Measurements from ENCODE around the gene KNDC1.
A peak's percentile ranks its signal among the peaks of the same experiment; 100 is the strongest.
"Not testable (repeated sequence)": the region's sequence is repeated elsewhere in the genome, so short reads cannot be mapped to it uniquely, and the experiment has no call there.

Gene KNDC1

DNA sequence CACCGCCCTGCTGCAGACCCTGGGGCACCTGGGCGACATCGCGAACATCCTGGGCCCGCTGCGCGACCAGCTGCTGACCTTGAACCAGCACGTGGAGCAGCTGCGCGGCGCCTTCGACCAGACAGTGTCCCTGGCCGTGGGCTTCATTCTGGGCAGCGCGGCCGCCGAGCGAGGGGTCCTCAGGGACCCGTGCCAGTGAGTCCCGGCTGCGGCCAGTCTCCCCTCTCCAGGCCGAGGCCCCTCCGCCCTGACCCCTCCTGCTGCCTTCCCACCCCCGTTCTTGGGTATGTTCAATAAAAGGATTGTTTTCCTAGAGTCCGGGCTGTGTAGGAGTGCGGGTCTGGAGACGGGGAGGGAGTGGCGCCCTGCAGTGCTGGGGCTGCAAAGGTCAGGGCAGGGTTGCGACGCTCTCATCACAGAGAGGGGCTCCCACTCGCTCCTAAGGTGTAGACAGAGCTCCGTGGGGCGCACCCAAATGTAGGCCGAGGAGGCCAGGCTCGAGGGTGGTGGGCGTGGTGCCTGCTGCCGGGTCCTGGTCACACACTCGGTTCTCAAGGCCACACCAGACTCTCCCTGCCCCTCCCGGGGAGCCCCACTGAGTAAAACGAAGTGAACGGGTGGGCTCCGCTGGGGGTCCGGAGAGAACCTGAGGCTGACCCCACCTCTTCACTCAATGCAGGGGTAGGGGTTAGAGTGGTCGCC, 71.4 kb downstream of the KNDC1 start:
- no peak for ATAC-seq
- H3K4me3 Mint-ChIP-seq = peak overlapping the region; percentile 24
- DNase-seq (ENCODE audit: low spot score in 2 of 2) = no peak
- H3K4me1 Mint-ChIP-seq = peaks cover 13% of the 10 kb centered on the region
- no peaks in the 10 kb centered on the region for H3K36me3 Mint-ChIP-seq
- H3K27ac Mint-ChIP-seq = no peak overlapping the region
- H3K9me3 Mint-ChIP-seq = no peaks in the 10 kb centered on the region

DNA sequence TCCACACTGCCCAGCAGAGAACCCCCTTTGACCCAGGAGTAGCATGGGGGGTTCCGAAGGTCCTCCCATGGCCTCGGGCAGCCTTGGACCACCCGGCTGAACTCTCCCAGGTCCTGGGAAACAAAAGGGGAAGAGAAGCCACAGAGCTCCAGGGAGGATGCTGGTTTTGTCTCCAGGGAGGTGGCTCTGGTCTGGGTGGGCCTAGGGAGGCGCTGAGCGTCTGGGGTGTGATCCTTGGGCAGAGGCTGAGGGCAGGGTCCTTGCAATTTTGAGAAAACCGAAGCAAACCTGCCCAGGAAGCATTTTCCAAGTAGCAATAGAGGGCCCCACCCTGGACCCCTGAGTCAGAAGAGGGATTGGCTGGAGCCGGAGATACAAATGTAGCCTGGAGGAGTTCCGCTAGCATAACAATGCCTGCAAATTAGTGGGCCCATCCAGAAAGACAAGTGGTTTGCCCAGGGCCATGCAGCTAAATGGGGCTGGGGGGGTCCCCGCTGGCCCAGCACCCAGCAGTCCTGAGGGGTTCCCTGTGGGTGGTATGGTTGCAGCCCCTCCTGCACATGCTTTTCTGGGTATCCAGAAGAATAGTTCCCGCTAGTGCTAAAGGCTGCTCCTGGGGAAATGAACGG, 72.0 kb downstream of the KNDC1 start:
- Mint-ChIP-seq H3K4me1 (peaks cover 7% of the 10 kb centered on the region), H3K4me3 (peak overlapping the region; percentile 24), H3K36me3 (no peaks in the 10 kb centered on the region), H3K9me3 (no peaks in the 10 kb centered on the region), H3K27ac (no peak overlapping the region)
- ATAC-seq (no peak), DNase-seq (ENCODE audit: low spot score in 2 of 2) (no peak)

- DNase-seq (ENCODE audit: low spot score in 2 of 2); H3K27ac Mint-ChIP-seq; H3K36me3 Mint-ChIP-seq; ATAC-seq; H3K9me3 Mint-ChIP-seq; H3K4me1 Mint-ChIP-seq: not testable (repeated sequence)
- peak overlapping the region; percentile 68 for H3K4me3 Mint-ChIP-seq
Observed at GRCh38 chr10:133234796-133235195, 74.8 kb downstream of the KNDC1 start.

DNA sequence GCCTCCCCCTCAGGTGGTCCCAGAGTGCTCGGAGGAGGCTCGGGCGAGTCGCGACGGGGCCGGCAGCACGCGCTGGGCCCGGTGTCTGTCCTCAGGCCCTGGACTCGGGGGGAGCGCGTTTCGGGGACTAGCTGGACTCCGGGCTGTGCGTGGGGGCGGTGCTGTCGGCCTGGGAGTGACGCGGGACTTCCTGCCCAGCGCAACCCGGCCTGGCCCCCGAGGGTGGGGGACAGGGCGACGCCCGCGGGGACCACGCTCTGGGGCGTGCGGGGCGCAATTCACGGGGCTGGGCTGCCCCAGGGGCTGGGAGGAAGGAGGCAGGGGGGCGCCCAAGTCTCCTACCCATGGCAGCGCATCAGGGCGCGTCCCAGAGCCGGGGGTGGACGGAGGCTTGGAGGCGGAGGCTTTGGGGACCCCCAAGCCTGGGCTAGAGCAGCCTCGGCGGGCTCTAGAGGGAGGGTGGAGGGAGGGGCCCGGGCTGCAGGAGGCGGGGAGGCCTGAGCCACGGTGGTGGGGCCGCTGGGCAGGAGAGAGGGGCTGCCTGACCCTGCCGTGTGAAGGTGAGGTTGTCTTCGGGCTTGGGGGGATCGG, 75.3 kb downstream of the KNDC1 start:
- H3K36me3 Mint-ChIP-seq = no peaks in the 10 kb centered on the region
- H3K4me1 Mint-ChIP-seq = no peaks in the 10 kb centered on the region
- H3K27ac Mint-ChIP-seq = no peak overlapping the region
- DNase-seq (ENCODE audit: low spot score in 2 of 2) (no peak), ATAC-seq (peak; percentile 43)
- peak overlapping the region; percentile 68 for H3K4me3 Mint-ChIP-seq
- H3K9me3 Mint-ChIP-seq = no peaks in the 10 kb centered on the region

DNA sequence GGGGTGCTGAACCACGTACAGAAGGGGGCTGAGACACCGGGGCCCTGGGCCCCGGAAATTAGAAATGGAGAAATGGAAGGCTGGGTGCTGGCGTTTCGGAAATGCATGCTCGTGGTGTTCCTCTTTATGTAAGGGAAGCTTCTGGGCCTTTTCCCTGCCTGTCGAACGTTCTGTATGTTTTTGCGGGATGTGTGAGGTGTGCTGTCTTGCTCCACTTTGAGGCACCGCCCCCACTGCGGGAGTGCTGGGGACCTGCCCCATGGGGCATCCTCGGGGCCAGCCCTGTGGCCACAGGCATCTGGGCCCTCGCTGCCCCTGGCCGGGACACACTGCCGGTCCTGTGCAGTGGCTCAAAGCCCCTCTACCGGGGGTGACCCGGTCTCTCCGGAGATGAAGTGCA, 75.9 kb downstream of the KNDC1 start:
- no peak for DNase-seq (ENCODE audit: low spot score in 2 of 2)
- peak overlapping the region; percentile 68 for H3K4me3 Mint-ChIP-seq
- peaks cover 5% of the 10 kb centered on the region for H3K4me1 Mint-ChIP-seq
- no peak overlapping the region for H3K27ac Mint-ChIP-seq
- ATAC-seq = no peak
- H3K9me3 Mint-ChIP-seq = no peaks in the 10 kb centered on the region
- no peaks in the 10 kb centered on the region for H3K36me3 Mint-ChIP-seq

GRCh38 chr10:133236401-133237240, 76.6 kb downstream of the KNDC1 start:
- ATAC-seq (peak; percentile 19), DNase-seq (ENCODE audit: low spot score in 2 of 2) (no peak)
- H3K27ac Mint-ChIP-seq = no peak overlapping the region
- H3K9me3 Mint-ChIP-seq = no peaks in the 10 kb centered on the region
- H3K4me3 Mint-ChIP-seq = peak overlapping the region; percentile 68
- H3K4me1 Mint-ChIP-seq = peaks cover 12% of the 10 kb centered on the region
- no peaks in the 10 kb centered on the region for H3K36me3 Mint-ChIP-seq

- Mint-ChIP-seq H3K27ac (no peak overlapping the region), H3K4me1 (peaks cover 17% of the 10 kb centered on the region), H3K36me3 (no peaks in the 10 kb centered on the region), H3K4me3 (peak overlapping the region; percentile 38), H3K9me3 (no peaks in the 10 kb centered on the region)
- no peak for ATAC-seq
- DNase-seq (ENCODE audit: low spot score in 2 of 2) = no peak
Observed at GRCh38 chr10:133237241-133237587, 77.2 kb downstream of the KNDC1 start.

DNA sequence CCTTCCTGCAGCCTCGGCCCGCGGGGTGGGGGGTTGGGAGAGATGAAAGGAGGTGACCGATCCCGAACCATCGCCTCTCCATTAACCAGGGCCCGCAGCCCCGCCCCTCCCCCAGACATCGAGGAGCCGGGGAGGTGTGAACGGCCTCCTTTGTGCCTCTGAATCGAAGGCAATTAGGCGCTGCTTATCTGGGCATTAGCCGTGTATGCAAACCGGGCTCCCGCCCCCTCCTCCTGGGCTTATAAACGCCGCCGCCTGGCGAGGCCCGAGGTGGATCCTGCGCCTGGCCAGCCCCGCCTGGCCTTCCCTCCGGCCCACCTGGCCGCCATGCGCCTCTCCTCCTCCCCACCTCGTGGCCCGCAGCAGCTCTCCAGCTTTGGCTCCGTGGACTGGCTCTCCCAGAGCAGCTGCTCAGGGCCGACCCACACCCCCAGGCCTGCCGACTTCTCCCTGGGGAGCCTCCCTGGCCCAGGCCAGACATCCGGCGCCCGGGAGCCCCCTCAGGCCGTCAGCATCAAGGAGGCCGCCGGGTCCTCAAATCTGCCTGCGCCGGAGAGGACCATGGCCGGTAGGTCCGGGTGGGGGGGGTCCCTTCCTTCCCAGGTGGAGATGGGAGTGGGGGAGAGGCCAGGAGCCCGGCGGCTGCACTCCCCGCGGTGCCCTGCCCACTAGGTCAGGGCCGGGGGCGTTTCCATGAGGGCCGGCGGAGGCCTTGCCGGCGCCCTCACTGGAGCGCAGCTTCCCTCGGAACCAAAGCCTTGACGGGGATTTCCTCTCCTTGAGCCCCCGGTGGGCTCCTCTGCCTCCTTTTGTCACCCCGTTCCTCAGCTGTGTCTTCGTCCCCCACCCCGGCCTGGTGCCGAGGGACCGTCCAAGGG, 77.8 kb downstream of the KNDC1 start, which contains the start of gene VENTX:
VENTX (plus strand) TSS at position 268 of the 878 bp plus-strand sequence; CDS start at position 328, 60 bp downstream.
- Mint-ChIP-seq H3K9me3 (no peaks in the 10 kb centered on the region), H3K36me3 (no peaks in the 10 kb centered on the region), H3K27ac (no peak within 1 kb of the TSS), H3K4me3 (peak within 1 kb of the TSS; percentile 38), H3K4me1 (peaks cover 23% of the 10 kb centered on the region)
- DNase-seq (ENCODE audit: low spot score in 2 of 2) (no peak), ATAC-seq (no peak)

DNA sequence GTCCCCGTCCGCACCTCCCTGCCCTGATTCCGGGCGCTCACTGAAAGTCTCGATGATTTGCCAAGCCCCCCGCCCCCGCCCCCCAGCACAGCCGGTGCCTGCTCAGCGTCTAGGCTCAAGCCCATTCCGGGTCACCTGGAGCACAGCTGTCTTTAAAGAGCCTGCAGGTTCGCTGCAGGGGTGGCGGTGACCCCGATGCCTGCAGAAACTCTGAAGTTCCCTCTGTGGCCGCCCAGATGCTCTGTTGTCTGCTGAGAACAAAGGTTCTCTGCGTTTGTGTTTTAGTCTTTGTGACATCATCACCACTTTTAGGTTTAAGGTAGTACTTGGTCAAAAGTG, 78.4 kb downstream of the KNDC1 start:
- Mint-ChIP-seq H3K4me1 (peaks cover 29% of the 10 kb centered on the region), H3K4me3 (no peak overlapping the region), H3K9me3 (no peaks in the 10 kb centered on the region), H3K36me3 (no peaks in the 10 kb centered on the region), H3K27ac (no peak overlapping the region)
- no peak for ATAC-seq
- no peak for DNase-seq (ENCODE audit: low spot score in 2 of 2)

GRCh38 chr10:133239990-133240389, 80.0 kb downstream of the KNDC1 start:
- Mint-ChIP-seq H3K36me3 (no peaks in the 10 kb centered on the region), H3K27ac (no peak overlapping the region), H3K4me1 (peaks cover 30% of the 10 kb centered on the region), H3K9me3 (no peaks in the 10 kb centered on the region), H3K4me3 (no peak overlapping the region)
- ATAC-seq = no peak
- no peak for DNase-seq (ENCODE audit: low spot score in 2 of 2)

DNA sequence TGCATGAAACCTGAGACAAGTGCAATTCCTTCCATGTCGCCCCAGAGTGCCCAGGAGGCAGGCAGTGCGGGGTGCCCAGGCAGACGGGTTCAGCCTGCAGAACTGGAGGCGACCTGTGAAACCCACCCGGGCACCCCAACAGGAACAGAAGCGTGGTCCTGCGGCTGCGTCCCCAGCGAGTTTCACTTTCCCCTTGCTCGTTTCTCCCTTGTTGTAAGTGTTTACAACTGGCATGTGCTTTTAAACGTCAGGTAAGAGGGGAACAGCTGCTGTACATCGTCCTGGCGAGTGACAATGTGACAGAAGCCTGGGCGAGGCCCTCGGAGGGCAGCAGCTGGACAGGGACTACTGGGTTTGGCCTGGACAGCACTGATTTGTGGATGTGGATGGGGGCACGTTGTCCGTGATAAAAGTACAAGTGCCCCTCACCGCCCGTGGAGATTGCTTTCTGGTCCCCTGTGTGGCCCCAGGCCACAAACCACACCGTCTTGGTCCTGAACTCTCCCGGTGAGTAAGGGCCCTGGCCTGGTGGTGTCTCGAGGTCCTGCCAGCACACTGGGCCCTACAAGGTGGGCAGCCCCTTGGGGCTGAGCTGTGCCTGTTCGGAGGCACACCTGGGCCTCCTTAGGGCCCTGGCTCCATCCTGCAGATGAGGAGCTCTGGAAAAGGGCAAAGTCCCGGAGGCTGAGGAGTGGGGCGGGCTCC, 81.6 kb downstream of the KNDC1 start:
- Mint-ChIP-seq H3K36me3 (no peaks in the 10 kb centered on the region), H3K27ac (peak overlapping the region; percentile 29), H3K9me3 (no peaks in the 10 kb centered on the region), H3K4me1 (peaks cover 30% of the 10 kb centered on the region), H3K4me3 (peak overlapping the region; percentile 57)
- ATAC-seq = peak; percentile 3
- no peak for DNase-seq (ENCODE audit: low spot score in 2 of 2)

DNA sequence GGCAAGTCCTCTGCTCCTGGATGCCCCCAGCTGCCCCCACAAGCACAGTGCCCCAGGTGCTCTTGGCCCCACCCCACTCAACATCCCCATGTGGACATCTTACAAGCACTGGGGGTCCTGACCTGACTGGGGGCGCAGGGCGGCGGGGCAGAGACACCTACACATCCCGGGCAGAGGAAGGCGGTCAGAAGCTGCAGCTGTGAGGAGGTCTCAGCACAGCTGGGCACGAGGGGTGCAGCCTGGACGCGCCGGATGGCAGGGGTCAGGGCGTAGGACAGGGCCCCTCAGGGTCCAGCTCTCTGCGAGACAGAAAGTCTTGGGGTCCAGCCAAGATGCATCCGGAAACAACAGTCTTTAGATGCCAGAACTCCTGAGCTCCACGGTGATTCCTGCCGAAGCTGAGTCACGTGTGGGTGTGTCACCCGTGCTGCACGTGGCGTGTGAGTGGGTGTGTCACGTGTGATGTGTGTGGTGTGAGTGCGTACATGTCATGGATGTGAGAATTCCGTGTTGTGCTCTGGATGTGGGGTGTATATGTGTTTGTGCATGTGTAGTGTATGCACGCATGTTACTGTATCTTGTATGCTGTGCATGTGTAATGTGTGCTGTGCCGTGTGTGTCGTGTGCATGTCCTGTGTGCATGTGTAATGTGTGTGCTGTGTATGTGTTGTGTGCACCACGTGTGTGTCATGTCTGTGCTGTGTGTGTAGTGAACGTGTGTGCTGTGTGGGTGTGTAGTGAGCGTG, 82.8 kb downstream of the KNDC1 start:
- H3K4me3 Mint-ChIP-seq = peak overlapping the region; percentile 57
- peaks cover 36% of the 10 kb centered on the region for H3K4me1 Mint-ChIP-seq
- no peaks in the 10 kb centered on the region for H3K9me3 Mint-ChIP-seq
- no peak for DNase-seq (ENCODE audit: low spot score in 2 of 2)
- ATAC-seq = no peak
- no peak overlapping the region for H3K27ac Mint-ChIP-seq
- no peaks in the 10 kb centered on the region for H3K36me3 Mint-ChIP-seq

DNA sequence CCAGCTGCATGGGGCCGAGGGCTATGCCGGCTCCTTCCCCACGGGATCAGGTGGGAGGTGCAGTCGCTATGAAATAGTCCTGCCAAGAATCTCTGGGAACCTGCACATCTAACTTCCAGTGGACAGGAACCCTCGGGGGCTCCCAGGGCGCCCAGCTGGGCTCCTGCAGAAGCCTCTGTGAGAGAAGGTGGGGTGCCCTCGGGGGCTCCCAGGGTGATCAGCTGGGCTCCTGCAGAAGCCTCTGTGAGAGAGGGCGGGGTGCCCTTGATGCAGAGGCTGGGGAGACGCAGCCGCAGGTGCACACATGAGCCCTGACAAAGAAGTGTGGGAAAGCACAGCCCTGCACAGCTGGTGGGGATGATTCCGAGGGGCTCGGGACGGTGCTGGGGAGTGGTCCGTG, 83.6 kb downstream of the KNDC1 start:
- H3K4me3 Mint-ChIP-seq = no peak overlapping the region

More for the DNA sequence above, 83.6 kb downstream of the KNDC1 start:
- Mint-ChIP-seq H3K4me1 (peaks cover 36% of the 10 kb centered on the region), H3K27ac (no peak overlapping the region), H3K9me3 (no peaks in the 10 kb centered on the region), H3K36me3 (no peaks in the 10 kb centered on the region)
- ATAC-seq (no peak), DNase-seq (ENCODE audit: low spot score in 2 of 2) (no peak)
